Esophagus squamous epithelium (tissue), 4 donors: ENCODE data around the gene SUPT4H1.

Experiments used
- POLR2A ChIP-seq, 4 donors: fragments of 450-650 bp; IDR thresholded peaks; one replicate each; pipeline ENCODE4 v1.6.1; 2017; ENCODE audit warnings: antibody characterized with exemption in 4 of 4, mild to moderate bottlenecking in 4 of 4, moderate library complexity in 3 of 4
- TF ChIP-seq, protein P1 (sequence below), 6 experiments: fragments of 450-650 bp in 4 of 6; fragments of 200-600 bp in 2 of 6; sonication (generic) in 2 of 6; IDR thresholded peaks; one replicate each; pipeline ENCODE4 v1.5.1; 2016 to 2019; ENCODE audit warnings: antibody characterized with exemption in 6 of 6, mild to moderate bottlenecking in 4 of 6, moderate library complexity in 4 of 6

DNA sequence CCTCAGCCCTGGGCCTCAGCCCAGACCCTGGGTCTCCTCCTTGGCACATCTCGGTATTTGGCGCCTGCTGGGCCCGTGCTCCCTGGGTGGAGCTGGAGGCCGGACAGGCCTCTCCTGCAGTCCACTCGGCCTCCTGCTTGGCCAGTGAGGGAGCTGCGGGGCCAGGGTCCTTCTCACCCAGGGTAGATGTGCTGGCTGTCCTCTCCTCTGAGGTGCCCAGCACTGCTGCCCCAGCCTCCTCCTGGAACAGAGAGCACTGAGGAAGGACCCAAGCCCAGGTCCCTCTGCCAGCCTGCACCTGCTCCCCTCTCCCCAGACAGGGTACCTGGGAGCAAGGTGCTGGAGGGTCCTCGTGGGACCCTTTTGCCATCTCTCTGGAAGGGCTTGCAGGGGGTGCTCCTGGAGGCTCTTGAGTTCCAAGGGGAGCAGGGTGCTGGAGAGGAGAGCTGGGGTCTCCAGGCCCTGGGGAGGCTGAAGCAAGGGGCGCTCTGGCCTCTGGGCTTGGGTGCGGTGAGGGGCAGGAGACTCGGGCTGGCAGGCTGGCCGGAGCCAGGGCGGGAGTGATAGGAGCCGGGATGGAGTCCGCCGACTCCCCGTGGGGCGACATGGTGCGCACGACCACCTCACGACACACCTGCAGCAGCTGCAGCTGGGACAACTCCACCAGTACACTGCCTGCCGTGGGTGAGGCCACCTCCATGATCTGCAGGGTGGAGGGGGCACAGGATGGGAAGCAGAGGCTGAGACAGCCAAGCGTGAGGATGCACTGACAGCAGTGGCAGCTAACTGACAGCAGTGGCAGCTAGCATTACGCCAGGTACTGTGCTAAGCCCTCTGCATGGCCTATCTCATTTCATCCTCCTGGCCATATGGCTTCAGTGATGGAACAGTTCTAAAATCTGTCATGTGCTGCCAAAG, 41.2 kb downstream of the SUPT4H1 start:
- TF ChIP-seq, protein P1, sequence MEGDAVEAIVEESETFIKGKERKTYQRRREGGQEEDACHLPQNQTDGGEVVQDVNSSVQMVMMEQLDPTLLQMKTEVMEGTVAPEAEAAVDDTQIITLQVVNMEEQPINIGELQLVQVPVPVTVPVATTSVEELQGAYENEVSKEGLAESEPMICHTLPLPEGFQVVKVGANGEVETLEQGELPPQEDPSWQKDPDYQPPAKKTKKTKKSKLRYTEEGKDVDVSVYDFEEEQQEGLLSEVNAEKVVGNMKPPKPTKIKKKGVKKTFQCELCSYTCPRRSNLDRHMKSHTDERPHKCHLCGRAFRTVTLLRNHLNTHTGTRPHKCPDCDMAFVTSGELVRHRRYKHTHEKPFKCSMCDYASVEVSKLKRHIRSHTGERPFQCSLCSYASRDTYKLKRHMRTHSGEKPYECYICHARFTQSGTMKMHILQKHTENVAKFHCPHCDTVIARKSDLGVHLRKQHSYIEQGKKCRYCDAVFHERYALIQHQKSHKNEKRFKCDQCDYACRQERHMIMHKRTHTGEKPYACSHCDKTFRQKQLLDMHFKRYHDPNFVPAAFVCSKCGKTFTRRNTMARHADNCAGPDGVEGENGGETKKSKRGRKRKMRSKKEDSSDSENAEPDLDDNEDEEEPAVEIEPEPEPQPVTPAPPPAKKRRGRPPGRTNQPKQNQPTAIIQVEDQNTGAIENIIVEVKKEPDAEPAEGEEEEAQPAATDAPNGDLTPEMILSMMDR (IDR thresholded peaks at IDR 0.05) = no peak
- TF ChIP-seq POLR2A (IDR thresholded peaks at IDR 0.05) = no peak
